BLaER1 treated with 17β-estradiol and CSF1 and Interleukin-3, amounts not matched to agents 10 nM and 100 nM (cell line): ENCODE results near the gene SNAPC2.

ENCODE experiments used
- H3K27ac ChIP-seq, 11 experiments: shearing (Covaris generic); formaldehyde crosslinking; 2 replicates each; pipeline ENCODE4 v1.8.1; 2022
- H3K27me3 ChIP-seq, 11 experiments: shearing (Covaris generic); formaldehyde crosslinking; 2 replicates each; pipeline ENCODE4 v1.8.1; 2022
- H3K36me3 ChIP-seq, 11 experiments: shearing (Covaris generic); formaldehyde crosslinking; 2 replicates each; pipeline ENCODE4 v1.8.1; 2022
- H3K4me1 ChIP-seq, 10 experiments: shearing (Covaris generic); formaldehyde crosslinking; 2 replicates each; pipeline ENCODE4 v1.8.1; 2022
- H3K4me2 ChIP-seq, 11 experiments: shearing (Covaris generic); formaldehyde crosslinking; 2 replicates each; pipeline ENCODE4 v1.8.1; 2022
- H3K4me3 ChIP-seq, 10 experiments: shearing (Covaris generic); formaldehyde crosslinking; 2 replicates each; pipeline ENCODE4 v1.8.1; 2022
- H3K9ac ChIP-seq, 11 experiments: shearing (Covaris generic); formaldehyde crosslinking; 2 replicates each; pipeline ENCODE4 v1.8.1; 2022
- H3K9me3 ChIP-seq, 11 experiments: shearing (Covaris generic); formaldehyde crosslinking; replicated peaks in 1 of 11; 2 replicates each; pipeline ENCODE4 v1.8.1; 2022
- H4K20me1 ChIP-seq, 11 experiments: shearing (Covaris generic); formaldehyde crosslinking; 2 replicates each; pipeline ENCODE4 v1.8.1; 2022
- Cebpa-rat ChIP-seq, 11 experiments: shearing (Covaris generic); IDR thresholded peaks; 2 replicates each; pipeline ENCODE4 v1.8.1; 2022

Gene SNAPC2, protein sequence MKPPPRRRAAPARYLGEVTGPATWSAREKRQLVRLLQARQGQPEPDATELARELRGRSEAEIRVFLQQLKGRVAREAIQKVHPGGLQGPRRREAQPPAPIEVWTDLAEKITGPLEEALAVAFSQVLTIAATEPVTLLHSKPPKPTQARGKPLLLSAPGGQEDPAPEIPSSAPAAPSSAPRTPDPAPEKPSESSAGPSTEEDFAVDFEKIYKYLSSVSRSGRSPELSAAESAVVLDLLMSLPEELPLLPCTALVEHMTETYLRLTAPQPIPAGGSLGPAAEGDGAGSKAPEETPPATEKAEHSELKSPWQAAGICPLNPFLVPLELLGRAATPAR

GRCh38 chr19:7919610-7920518, at the start of gene SNAPC2:
Gene SNAPC2 (plus strand): TSS chr19:7920338. CDS start chr19:7920367, 29 bp downstream.
- Histone ChIP-seq H3K27ac (peak within 1 kb of the TSS; percentile 68 to 85 (median 75)), H3K4me2 (peak within 1 kb of the TSS; percentile 94 to 100 (median 99)), H3K9me3 (no peaks in the 10 kb centered on the region), H3K4me3 (peak within 1 kb of the TSS; percentile 60 to 78 (median 69)), H3K4me1 (peaks cover 71 to 81% (median 75%) of the 10 kb centered on the region in 10 experiments), H3K27me3 (peaks cover 50 to 56% (median 51%) of the 10 kb centered on the region in 11 experiments), H3K9ac (peak within 1 kb of the TSS; percentile 71 to 88 (median 81)), H3K36me3 (peaks cover 13 to 21% (median 15%) of the 10 kb centered on the region in 11 experiments; a peak in 21 of 22 replicates), H4K20me1 (peaks cover 0 to 90% (median 75%) of the 10 kb centered on the region in 11 experiments; a peak in 21 of 22 replicates)
- TF ChIP-seq Cebpa-rat (IDR thresholded peaks at IDR 0.05), result no peak

GRCh38 chr19:7870571-7871436, 49.3 kb upstream of the SNAPC2 start:
- Histone ChIP-seq H3K36me3 (no peaks in the 10 kb centered on the region), H3K4me3 (peak overlapping the region in 2 of 10 experiments; percentile 45 to 48; a peak in 2 of 20 replicates), H3K4me2 (peak overlapping the region; percentile 69 to 99 (median 96)), H3K9ac (no peak overlapping the region), H3K27me3 (peaks cover 0 to 31% (median 2%) of the 10 kb centered on the region in 11 experiments; a peak in 11 of 22 replicates), H4K20me1 (peaks cover 0 to 47% (median 14%) of the 10 kb centered on the region in 11 experiments; a peak in 12 of 22 replicates), H3K9me3 (no peaks in the 10 kb centered on the region), H3K4me1 (peaks cover 51 to 73% (median 70%) of the 10 kb centered on the region in 10 experiments), H3K27ac (no peak overlapping the region)
- TF ChIP-seq Cebpa-rat (IDR thresholded peaks at IDR 0.05), result no peak

DNA sequence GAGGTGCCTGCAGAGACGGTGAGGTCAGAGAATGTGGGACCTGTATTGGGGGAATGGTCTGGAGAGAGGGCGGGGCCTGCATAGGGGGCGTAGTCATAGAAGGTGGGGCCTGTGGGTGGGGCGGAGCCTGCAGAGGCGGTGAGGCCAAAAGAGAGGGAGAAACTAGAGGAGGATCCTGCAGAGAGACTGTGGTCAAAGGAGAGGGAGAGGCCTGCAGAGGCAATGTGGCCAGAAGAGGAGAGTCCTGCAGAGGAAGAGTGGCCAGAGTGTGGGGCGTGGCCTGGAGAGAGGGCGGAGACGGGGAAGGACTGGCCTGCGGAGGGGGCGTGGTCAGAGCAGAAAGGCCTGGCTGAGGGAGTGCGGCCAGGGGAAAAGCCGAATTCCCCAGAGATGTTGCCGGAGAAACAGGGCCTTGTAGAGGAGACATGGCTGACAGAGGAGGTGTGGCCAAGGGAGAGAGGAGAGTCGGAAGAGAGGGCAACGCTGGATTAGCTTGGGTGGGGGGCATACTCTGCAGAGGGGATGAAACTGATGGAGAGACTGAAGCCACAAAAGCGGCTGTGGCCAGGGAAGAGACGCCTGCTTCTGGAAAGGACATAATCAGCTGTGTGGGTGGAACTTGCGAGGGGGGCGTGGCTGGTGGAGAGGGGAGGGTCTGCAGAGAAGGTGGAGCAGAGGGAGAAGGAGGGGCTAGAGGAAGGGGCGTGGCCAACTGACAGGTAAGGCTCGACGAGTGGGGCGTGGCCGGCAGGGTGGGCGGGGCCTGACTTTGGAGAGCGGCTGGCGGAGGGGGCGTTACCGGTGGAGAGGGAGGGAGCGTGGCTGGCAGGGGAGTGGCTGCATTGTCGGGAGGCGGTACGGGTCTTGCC, 48.5 kb upstream of the SNAPC2 start:
- Histone ChIP-seq H3K9ac (peak overlapping the region in 4 of 11 experiments; percentile 21 to 60 (median 50); a peak in 6 of 22 replicates), H3K27me3 (peaks cover 0 to 31% (median 0%) of the 10 kb centered on the region in 11 experiments; a peak in 10 of 22 replicates)

GRCh38 chr19:7872306-7873204, 47.6 kb upstream of the SNAPC2 start:
- Histone ChIP-seq H3K4me1 (peaks cover 51 to 71% (median 68%) of the 10 kb centered on the region in 10 experiments), H3K4me3 (peak overlapping the region in 9 of 10 experiments; percentile 33 to 69 (median 50); a peak in 15 of 20 replicates), H4K20me1 (peaks cover 0 to 40% (median 10%) of the 10 kb centered on the region in 11 experiments; a peak in 12 of 22 replicates), H3K36me3 (no peaks in the 10 kb centered on the region), H3K9ac (peak overlapping the region in 8 of 11 experiments; percentile 4 to 50 (median 29); a peak in 8 of 22 replicates), H3K4me2 (peak overlapping the region; percentile 85 to 99 (median 98)), H3K27ac (peak overlapping the region in 4 of 11 experiments; percentile 13 to 34 (median 26); a peak in 3 of 22 replicates), H3K9me3 (no peaks in the 10 kb centered on the region), H3K27me3 (peaks cover 0 to 29% (median 0%) of the 10 kb centered on the region in 11 experiments; a peak in 10 of 22 replicates)
- no peak for TF ChIP-seq Cebpa-rat (IDR thresholded peaks at IDR 0.05)

More for the DNA sequence above, 48.5 kb upstream of the SNAPC2 start:
- H3K4me1 ChIP-seq, result peaks cover 51 to 73% (median 70%) of the 10 kb centered on the region in 10 experiments
- peak overlapping the region in 8 of 10 experiments; percentile 16 to 66 (median 48); a peak in 15 of 20 replicates for H3K4me3 ChIP-seq
- H3K36me3 ChIP-seq, result no peaks in the 10 kb centered on the region
- peaks cover 0 to 44% (median 14%) of the 10 kb centered on the region in 11 experiments; a peak in 12 of 22 replicates for H4K20me1 ChIP-seq
- H3K4me2 ChIP-seq, result peak overlapping the region; percentile 85 to 99 (median 98)
- no peak for TF ChIP-seq Cebpa-rat (IDR thresholded peaks at IDR 0.05)
- H3K9me3 ChIP-seq, result no peaks in the 10 kb centered on the region
- H3K27ac ChIP-seq, result peak overlapping the region in 7 of 11 experiments; percentile 17 to 63 (median 53); a peak in 11 of 22 replicates

- TF ChIP-seq Cebpa-rat (IDR thresholded peaks at IDR 0.05), result no peak
- Histone ChIP-seq H3K27me3 (peaks cover 0 to 23% (median 0%) of the 10 kb centered on the region in 11 experiments; a peak in 10 of 22 replicates), H3K4me1 (peaks cover 44 to 62% (median 58%) of the 10 kb centered on the region in 10 experiments), H3K4me2 (peak overlapping the region; percentile 85 to 99 (median 98)), H4K20me1 (peaks cover 0 to 37% (median 10%) of the 10 kb centered on the region in 11 experiments; a peak in 12 of 22 replicates), H3K36me3 (no peaks in the 10 kb centered on the region), H3K9me3 (no peaks in the 10 kb centered on the region), H3K4me3 (peak overlapping the region; percentile 60 to 77 (median 68)), H3K27ac (peak overlapping the region in 7 of 11 experiments; percentile 8 to 63 (median 50); a peak in 12 of 22 replicates), H3K9ac (peak overlapping the region; percentile 46 to 85 (median 71))
These were observed 46.6 kb upstream of the SNAPC2 start for GRCh38 chr19:7873304-7874075.
